Cardiac muscle cell (in vitro differentiated cells and primary cell): Measurements from ENCODE around the gene PTPRK. TPM values are rescaled to one million over a fixed set of nuclear protein-coding genes. Genes with fewer than 3 reads are reported as not detected.
"Not testable (repeated sequence)": the region's sequence is repeated elsewhere in the genome, so short reads cannot be mapped to it uniquely, and the experiment has no call there.

Source experiments
- DNase-seq, 2 donors: peaks; one replicate each; pipeline versions ENCODE4 v3.0.0 to v3.0.0-alpha.2; 2010 to 2017; ENCODE audit warnings: low read depth in 1 of 2, low spot score in 1 of 2
- H3K27ac ChIP-seq: fragments of 200-600 bp; sonication (generic); 2 replicates; pipeline ENCODE4 v1.5.1; 2016
- H3K27me3 ChIP-seq: fragments of 200-600 bp; sonication (generic); 2 replicates; pipeline ENCODE4 v1.6.0; 2016; ENCODE audit warnings: control low read depth
- H3K36me3 ChIP-seq: fragments of 200-600 bp; sonication (generic); 2 replicates; pipeline ENCODE4 v1.5.1; 2016; ENCODE audit warnings: control low read depth
- H3K4me1 ChIP-seq: fragments of 200-600 bp; sonication (generic); 2 replicates; pipeline ENCODE4 v1.8.1; 2017; ENCODE audit warnings: low read depth, mild to moderate bottlenecking, mixed run types
- H3K4me3 ChIP-seq: fragments of 200-600 bp; sonication (generic); 2 replicates; pipeline ENCODE4 v1.5.1; 2016; ENCODE audit warnings: mild to moderate bottlenecking
- H3K9me3 ChIP-seq: fragments of 200-600 bp; sonication (generic); 2 replicates; pipeline ENCODE4 v1.5.1; 2017; ENCODE audit warnings: low read depth, mild to moderate bottlenecking, control low read depth
- CTCF ChIP-seq: IDR thresholded peaks from 2 replicates; pipeline ENCODE4 v1.5.1; 2012; ENCODE audit warnings: low read depth, mild to moderate bottlenecking, low read length
- polyA plus RNA-seq: library from polyadenylated mRNA; unstranded; fragments of >200 nt; fragmentation: Nextera tagmentation; extraction: Ambion mirVana; gene quantifications from 2 replicates; pipeline ENCODE4 v1.2.1, GENCODE V29; 2016
- total RNA-seq: library from RNA; depleted of rRNA; stranded (reverse); fragments of >200 nt; gene quantifications from 2 replicates; pipeline ENCODE4 v1.2.3, GENCODE V29; 2016

Gene PTPRK
- total and polyA plus RNA-seq, 2 experiments from 2014 or later: 48.3 to 73.1 TPM

- Histone ChIP-seq H3K4me1 (no peaks in the 10 kb centered on the region), H3K9me3 (no peaks in the 10 kb centered on the region), H3K36me3 (peaks cover 3% of the 10 kb centered on the region), H3K4me3 (no peak overlapping the region), H3K27ac (no peak overlapping the region), H3K27me3 (no peaks in the 10 kb centered on the region)
- no peak for TF ChIP-seq CTCF
- DNase-seq: peak in 1 of 2 donors; percentile 31
Measured at GRCh38 chr6:128487746-128488145, 32.7 kb downstream of the PTPRK start.

- TF ChIP-seq CTCF: peak; percentile 28
- no peaks in the 10 kb centered on the region for H3K4me1 ChIP-seq
- H3K27me3 ChIP-seq: no peaks in the 10 kb centered on the region
- H3K4me3 ChIP-seq: no peak overlapping the region
- no peak overlapping the region for H3K27ac ChIP-seq
- H3K9me3 ChIP-seq: no peaks in the 10 kb centered on the region
- H3K36me3 ChIP-seq: peaks cover 3% of the 10 kb centered on the region
- DNase-seq: no peak
Measured at GRCh38 chr6:128487055-128487454, 33.3 kb downstream of the PTPRK start.

GRCh38 chr6:128486580-128486979, 33.8 kb downstream of the PTPRK start:
- H3K27me3 ChIP-seq: not testable (repeated sequence)

GRCh38 chr6:128483472-128484135, 36.8 kb downstream of the PTPRK start:
- H3K4me3 ChIP-seq: no peak overlapping the region
- no peaks in the 10 kb centered on the region for H3K4me1 ChIP-seq
- no peak for DNase-seq
- H3K36me3 ChIP-seq: no peaks in the 10 kb centered on the region
- H3K27me3 ChIP-seq: no peaks in the 10 kb centered on the region
- no peaks in the 10 kb centered on the region for H3K9me3 ChIP-seq
- no peak for TF ChIP-seq CTCF
- H3K27ac ChIP-seq: no peak overlapping the region

More at GRCh38 chr6:128486580-128486979, 33.8 kb downstream of the PTPRK start:
- H3K9me3 ChIP-seq, H3K4me1 ChIP-seq, H3K4me3 ChIP-seq, H3K27ac ChIP-seq, DNase-seq, H3K36me3 ChIP-seq: not testable (repeated sequence)

GRCh38 chr6:128482642-128483041, 37.8 kb downstream of the PTPRK start:
- Histone ChIP-seq H3K9me3 (no peaks in the 10 kb centered on the region), H3K4me1 (no peaks in the 10 kb centered on the region), H3K27ac (no peak overlapping the region), H3K36me3 (no peaks in the 10 kb centered on the region), H3K4me3 (no peak overlapping the region), H3K27me3 (no peaks in the 10 kb centered on the region)
- no peak for TF ChIP-seq CTCF
- DNase-seq: no peak

GRCh38 chr6:128479991-128480390, 40.4 kb downstream of the PTPRK start:
- no peaks in the 10 kb centered on the region for H3K9me3 ChIP-seq
- H3K36me3 ChIP-seq: no peaks in the 10 kb centered on the region
- no peak for TF ChIP-seq CTCF
- H3K27me3 ChIP-seq: no peaks in the 10 kb centered on the region
- no peak for DNase-seq
- no peak overlapping the region for H3K27ac ChIP-seq
- no peak overlapping the region for H3K4me3 ChIP-seq
- peaks cover under 1% of the 10 kb centered on the region for H3K4me1 ChIP-seq
